ENCODE measurements around the gene TRHDE. TPM values are rescaled to one million over a fixed set of nuclear protein-coding genes. Genes with fewer than 3 reads are reported as not detected.

TRHDE gene
- total and polyA plus RNA-seq, 2 donors (not counting 1 experiment from before 2014, with no cell fraction given): 7.3 to 8.8 TPM

- H3K9me3 ChIP-seq (ENCODE audit: control insufficient read depth, insufficient read depth, low read depth, low read length): no peaks in the 10 kb centered on the region
- no peak for DNase-seq (ENCODE audit: low read depth in 2 of 2)
- no peak overlapping the region for H3K9ac ChIP-seq (ENCODE audit: insufficient read depth, low read length)
- no peak overlapping the region for H2AFZ ChIP-seq (ENCODE audit: low read length)
- no peaks in the 10 kb centered on the region for H3K4me1 ChIP-seq (ENCODE audit: control insufficient read depth, extremely low read depth, insufficient read depth, low read length)
- no peak overlapping the region for H3K27ac ChIP-seq (ENCODE audit: insufficient read depth, low read length)
- H4K20me1 ChIP-seq (ENCODE audit: control insufficient read depth, extremely low read depth, insufficient read depth, low read length): no peaks in the 10 kb centered on the region
- no peaks in the 10 kb centered on the region for H3K79me2 ChIP-seq (ENCODE audit: control insufficient read depth, insufficient read depth, low read length)
- H3K27me3 ChIP-seq (ENCODE audit: control insufficient read depth, insufficient read depth, low read length): no peaks in the 10 kb centered on the region
- no peak for TF ChIP-seq EZH2 (IDR thresholded peaks at IDR 0.05; ENCODE audit: low read length, missing control alignments)
- TF ChIP-seq CTCF (conservative IDR thresholded peaks at IDR 0.05 in 1 of 2, IDR thresholded peaks at IDR 0.05 in 1 of 2; ENCODE audit: low read depth in 1 of 2, low read length in 2 of 2): no peak
- no peak overlapping the region for H3K4me2 ChIP-seq (ENCODE audit: extremely low read depth, insufficient read depth, low read length)
- no peak overlapping the region for H3K4me3 ChIP-seq (replicated peaks in 1 of 4; ENCODE audit: control extremely low read depth in 1 of 4, insufficient read depth in 1 of 4, low read depth in 3 of 4, low read length in 4 of 4)
- H3K36me3 ChIP-seq (ENCODE audit: control insufficient read depth, insufficient read depth, low read length): no peaks in the 10 kb centered on the region
Measured at GRCh38 chr12:72433298-72433697, 161.1 kb downstream of the TRHDE start.

GRCh38 chr12:72434999-72435398 lies 162.8 kb downstream of the TRHDE start:
- Histone ChIP-seq H3K9me3 (ENCODE audit: control insufficient read depth, insufficient read depth, low read depth, low read length) (no peaks in the 10 kb centered on the region), H3K27ac (ENCODE audit: insufficient read depth, low read length) (no peak overlapping the region), H3K4me1 (ENCODE audit: control insufficient read depth, extremely low read depth, insufficient read depth, low read length) (no peaks in the 10 kb centered on the region), H3K36me3 (ENCODE audit: control insufficient read depth, insufficient read depth, low read length) (no peaks in the 10 kb centered on the region), H3K4me2 (ENCODE audit: extremely low read depth, insufficient read depth, low read length) (no peak overlapping the region), H3K79me2 (ENCODE audit: control insufficient read depth, insufficient read depth, low read length) (no peaks in the 10 kb centered on the region), H2AFZ (ENCODE audit: low read length) (no peak overlapping the region), H3K9ac (ENCODE audit: insufficient read depth, low read length) (no peak overlapping the region), H4K20me1 (ENCODE audit: control insufficient read depth, extremely low read depth, insufficient read depth, low read length) (no peaks in the 10 kb centered on the region), H3K27me3 (ENCODE audit: control insufficient read depth, insufficient read depth, low read length) (no peaks in the 10 kb centered on the region), H3K4me3 (replicated peaks in 1 of 4; ENCODE audit: control extremely low read depth in 1 of 4, insufficient read depth in 1 of 4, low read depth in 3 of 4, low read length in 4 of 4) (no peak overlapping the region)
- no peak for TF ChIP-seq EZH2 (IDR thresholded peaks at IDR 0.05; ENCODE audit: low read length, missing control alignments)
- TF ChIP-seq CTCF (conservative IDR thresholded peaks at IDR 0.05 in 1 of 2, IDR thresholded peaks at IDR 0.05 in 1 of 2; ENCODE audit: low read depth in 1 of 2, low read length in 2 of 2): no peak
- no peak for DNase-seq (ENCODE audit: low read depth in 2 of 2)

GRCh38 chr12:72442217-72442616 lies 170.0 kb downstream of the TRHDE start:
- Histone ChIP-seq H2AFZ (ENCODE audit: low read length) (no peak overlapping the region), H3K27ac (ENCODE audit: insufficient read depth, low read length) (no peak overlapping the region), H3K79me2 (ENCODE audit: control insufficient read depth, insufficient read depth, low read length) (no peaks in the 10 kb centered on the region), H3K36me3 (ENCODE audit: control insufficient read depth, insufficient read depth, low read length) (no peaks in the 10 kb centered on the region), H3K27me3 (ENCODE audit: control insufficient read depth, insufficient read depth, low read length) (no peaks in the 10 kb centered on the region), H3K4me1 (ENCODE audit: control insufficient read depth, extremely low read depth, insufficient read depth, low read length) (no peaks in the 10 kb centered on the region), H3K9ac (ENCODE audit: insufficient read depth, low read length) (no peak overlapping the region), H3K9me3 (ENCODE audit: control insufficient read depth, insufficient read depth, low read depth, low read length) (no peaks in the 10 kb centered on the region), H3K4me2 (ENCODE audit: extremely low read depth, insufficient read depth, low read length) (no peak overlapping the region), H4K20me1 (ENCODE audit: control insufficient read depth, extremely low read depth, insufficient read depth, low read length) (no peaks in the 10 kb centered on the region), H3K4me3 (replicated peaks in 1 of 4; ENCODE audit: control extremely low read depth in 1 of 4, insufficient read depth in 1 of 4, low read depth in 3 of 4, low read length in 4 of 4) (no peak overlapping the region)
- TF ChIP-seq CTCF (conservative IDR thresholded peaks at IDR 0.05 in 1 of 2, IDR thresholded peaks at IDR 0.05 in 1 of 2; ENCODE audit: low read depth in 1 of 2, low read length in 2 of 2): no peak
- DNase-seq (ENCODE audit: low read depth in 2 of 2): no peak

All from fibroblast of lung (primary cell).